ENCODE measurements around the gene PHF20.
A peak's percentile ranks its signal among the peaks of the same experiment; 100 is the strongest.
"Not testable (repeated sequence)": the region's sequence is repeated elsewhere in the genome, so short reads cannot be mapped to it uniquely, and the experiment has no call there.

Gene PHF20

GRCh38 chr20:35883778-35884540 is 112.1 kb downstream of the PHF20 start:
- H3K9me3 Mint-ChIP-seq: no peaks in the 10 kb centered on the region
- H3K36me3 Mint-ChIP-seq (ENCODE audit: low read depth): peaks cover 32% of the 10 kb centered on the region
- H3K4me3 Mint-ChIP-seq: no peak overlapping the region
- intact Hi-C loops (cut with micrococcal nuclease): loop anchor here (10.0 kb wide), 1 partner anchor 149 kb away; no protein-coding TSS in a partner anchor
- peaks cover 18% of the 10 kb centered on the region for H3K4me1 Mint-ChIP-seq (ENCODE audit: low read depth)
- H3K27ac Mint-ChIP-seq: no peak overlapping the region
- H3K27me3 Mint-ChIP-seq: no peaks in the 10 kb centered on the region

GRCh38 chr20:35884541-35884865 is 112.7 kb downstream of the PHF20 start:
- no peaks in the 10 kb centered on the region for H3K27me3 Mint-ChIP-seq
- peaks cover 18% of the 10 kb centered on the region for H3K4me1 Mint-ChIP-seq (ENCODE audit: low read depth)
- no peak overlapping the region for H3K4me3 Mint-ChIP-seq
- H3K27ac Mint-ChIP-seq: no peak overlapping the region
- no peaks in the 10 kb centered on the region for H3K9me3 Mint-ChIP-seq
- H3K36me3 Mint-ChIP-seq (ENCODE audit: low read depth): peaks cover 30% of the 10 kb centered on the region
- intact Hi-C loops (cut with micrococcal nuclease): loop anchor here (10.0 kb wide), 1 partner anchor 150 kb away; no protein-coding TSS in a partner anchor

- H3K9me3 Mint-ChIP-seq: no peaks in the 10 kb centered on the region
- H3K4me3 Mint-ChIP-seq: no peak overlapping the region
- no peaks in the 10 kb centered on the region for H3K27me3 Mint-ChIP-seq
- H3K27ac Mint-ChIP-seq: no peak overlapping the region
- intact Hi-C loops (cut with micrococcal nuclease): loop anchor here (10.0 kb wide), 1 partner anchor 150 kb away; no protein-coding TSS in a partner anchor
- peaks cover 18% of the 10 kb centered on the region for H3K4me1 Mint-ChIP-seq (ENCODE audit: low read depth)
- H3K36me3 Mint-ChIP-seq (ENCODE audit: low read depth): peaks cover 23% of the 10 kb centered on the region
Measured at GRCh38 chr20:35885212-35885611, 113.4 kb downstream of the PHF20 start.

GRCh38 chr20:35886537-35886936 is 114.7 kb downstream of the PHF20 start:
- peak overlapping the region; percentile 7 for H3K27ac Mint-ChIP-seq
- peaks cover 33% of the 10 kb centered on the region for H3K36me3 Mint-ChIP-seq (ENCODE audit: low read depth)
- intact Hi-C loops (cut with micrococcal nuclease): loop anchor here (10.0 kb wide), 1 partner anchor 152 kb away; no protein-coding TSS in a partner anchor
- H3K9me3 Mint-ChIP-seq: no peaks in the 10 kb centered on the region
- no peaks in the 10 kb centered on the region for H3K27me3 Mint-ChIP-seq
- no peak overlapping the region for H3K4me3 Mint-ChIP-seq
- H3K4me1 Mint-ChIP-seq (ENCODE audit: low read depth): peaks cover 18% of the 10 kb centered on the region

- Mint-ChIP-seq H3K27ac (no peak overlapping the region), H3K4me1 (ENCODE audit: low read depth) (peaks cover 18% of the 10 kb centered on the region), H3K9me3 (no peaks in the 10 kb centered on the region), H3K27me3 (no peaks in the 10 kb centered on the region), H3K4me3 (no peak overlapping the region), H3K36me3 (ENCODE audit: low read depth) (peaks cover 31% of the 10 kb centered on the region)
- intact Hi-C loops (cut with micrococcal nuclease): loop anchor here (10.0 kb wide), 1 partner anchor 153 kb away; no protein-coding TSS in a partner anchor
Measured at GRCh38 chr20:35887393-35888064, 115.7 kb downstream of the PHF20 start.

- Mint-ChIP-seq H3K4me3 (no peak overlapping the region), H3K4me1 (ENCODE audit: low read depth) (peaks cover 17% of the 10 kb centered on the region), H3K27ac (no peak overlapping the region), H3K36me3 (ENCODE audit: low read depth) (peaks cover 33% of the 10 kb centered on the region), H3K9me3 (no peaks in the 10 kb centered on the region), H3K27me3 (no peaks in the 10 kb centered on the region)
- intact Hi-C loops (cut with micrococcal nuclease): loop anchor here (10.0 kb wide), 1 partner anchor 154 kb away; no protein-coding TSS in a partner anchor
Measured at GRCh38 chr20:35888657-35889056, 116.8 kb downstream of the PHF20 start.

- H3K4me1 Mint-ChIP-seq (ENCODE audit: low read depth): peaks cover 22% of the 10 kb centered on the region
- peaks cover 39% of the 10 kb centered on the region for H3K36me3 Mint-ChIP-seq (ENCODE audit: low read depth)
- no peak overlapping the region for H3K4me3 Mint-ChIP-seq
- intact Hi-C loops (cut with micrococcal nuclease): no loop called here
- H3K27ac Mint-ChIP-seq: no peak overlapping the region
- H3K27me3 Mint-ChIP-seq: no peaks in the 10 kb centered on the region
- H3K9me3 Mint-ChIP-seq: no peaks in the 10 kb centered on the region
Measured at GRCh38 chr20:35891375-35891774, 119.6 kb downstream of the PHF20 start.

GRCh38 chr20:35892871-35893270 is 121.1 kb downstream of the PHF20 start:
- Mint-ChIP-seq H3K4me3 (no peak overlapping the region), H3K4me1 (ENCODE audit: low read depth) (peaks cover 17% of the 10 kb centered on the region), H3K27me3 (no peaks in the 10 kb centered on the region), H3K36me3 (ENCODE audit: low read depth) (peaks cover 45% of the 10 kb centered on the region), H3K9me3 (no peaks in the 10 kb centered on the region), H3K27ac (no peak overlapping the region)
- intact Hi-C loops (cut with micrococcal nuclease): no loop called here

GRCh38 chr20:35893942-35894341 is 122.1 kb downstream of the PHF20 start:
- Mint-ChIP-seq H3K4me1 (ENCODE audit: low read depth) (peaks cover 10% of the 10 kb centered on the region), H3K36me3 (ENCODE audit: low read depth) (peaks cover 51% of the 10 kb centered on the region), H3K9me3 (no peaks in the 10 kb centered on the region), H3K4me3 (no peak overlapping the region), H3K27me3 (no peaks in the 10 kb centered on the region), H3K27ac (no peak overlapping the region)
- intact Hi-C loops (cut with micrococcal nuclease): no loop called here

GRCh38 chr20:35895516-35895915 is 123.7 kb downstream of the PHF20 start:
- H3K9me3 Mint-ChIP-seq; H3K4me3 Mint-ChIP-seq; intact Hi-C loops (cut with micrococcal nuclease); H3K27ac Mint-ChIP-seq; H3K27me3 Mint-ChIP-seq: not testable (repeated sequence)
- peaks cover 10% of the 10 kb centered on the region for H3K4me1 Mint-ChIP-seq (ENCODE audit: low read depth)
- peaks cover 65% of the 10 kb centered on the region for H3K36me3 Mint-ChIP-seq (ENCODE audit: low read depth)

- peaks cover 15% of the 10 kb centered on the region for H3K4me1 Mint-ChIP-seq (ENCODE audit: low read depth)
- no peaks in the 10 kb centered on the region for H3K27me3 Mint-ChIP-seq
- H3K9me3 Mint-ChIP-seq: no peaks in the 10 kb centered on the region
- H3K36me3 Mint-ChIP-seq (ENCODE audit: low read depth): peaks cover 73% of the 10 kb centered on the region
- intact Hi-C loops (cut with micrococcal nuclease): no loop called here
- H3K4me3 Mint-ChIP-seq: no peak overlapping the region
- no peak overlapping the region for H3K27ac Mint-ChIP-seq
Measured at GRCh38 chr20:35899064-35899463, 127.2 kb downstream of the PHF20 start.

- H3K4me1 Mint-ChIP-seq (ENCODE audit: low read depth); H3K27me3 Mint-ChIP-seq; H3K9me3 Mint-ChIP-seq; H3K4me3 Mint-ChIP-seq; intact Hi-C loops (cut with micrococcal nuclease); H3K27ac Mint-ChIP-seq: not testable (repeated sequence)
- H3K36me3 Mint-ChIP-seq (ENCODE audit: low read depth): peaks cover 79% of the 10 kb centered on the region
Measured at GRCh38 chr20:35901230-35901629, 129.4 kb downstream of the PHF20 start.

GRCh38 chr20:35901678-35902544 is 130.1 kb downstream of the PHF20 start:
- intact Hi-C loops (cut with micrococcal nuclease): no loop called here
- H3K4me1 Mint-ChIP-seq (ENCODE audit: low read depth): peaks cover 5% of the 10 kb centered on the region
- H3K36me3 Mint-ChIP-seq (ENCODE audit: low read depth): peaks cover 79% of the 10 kb centered on the region
- no peak overlapping the region for H3K4me3 Mint-ChIP-seq
- H3K27ac Mint-ChIP-seq: no peak overlapping the region
- H3K27me3 Mint-ChIP-seq: no peaks in the 10 kb centered on the region
- no peaks in the 10 kb centered on the region for H3K9me3 Mint-ChIP-seq

- Mint-ChIP-seq H3K27ac (no peak overlapping the region), H3K4me3 (no peak overlapping the region), H3K27me3 (no peaks in the 10 kb centered on the region), H3K4me1 (ENCODE audit: low read depth) (peaks cover 5% of the 10 kb centered on the region), H3K9me3 (no peaks in the 10 kb centered on the region), H3K36me3 (ENCODE audit: low read depth) (peaks cover 83% of the 10 kb centered on the region)
- intact Hi-C loops (cut with micrococcal nuclease): no loop called here
Measured at GRCh38 chr20:35902545-35902941, 130.7 kb downstream of the PHF20 start.

Data from dendritic cell treated with granulocyte-macrophage colony-stimulating factor and Interleukin-4, amounts not matched to agents 40 ng/mL and 50 ng/mL, for 4 days (primary cell).